Measurements from ENCODE around the gene ACSL3. TPM values are rescaled to one million over a fixed set of nuclear protein-coding genes. Genes with fewer than 3 reads are reported as not detected.
A peak's percentile ranks its signal among the peaks of the same experiment; 100 is the strongest.

The ACSL3 gene
- total and polyA plus RNA-seq, 2 donors from 2014 or later, result 33.6 to 58.8 TPM

- FAIRE-seq, result no peak
- Histone ChIP-seq H3K4me3 (ENCODE audit: low read length in 3 of 3) (no peak overlapping the region), H3K9me3 (ENCODE audit: control insufficient read depth in 2 of 3, insufficient read depth in 1 of 3, low read length in 3 of 3) (peaks cover 0 to 4% (median 0%) of the 10 kb centered on the region in 3 donors), H3K27ac (ENCODE audit: low read depth in 2 of 2, low read length in 2 of 2) (peak overlapping the region in 1 of 2 donors; percentile 27), H3K36me3 (ENCODE audit: control insufficient read depth in 2 of 3, insufficient read depth in 3 of 3, low read length in 3 of 3) (peaks cover 0 to 8% (median 2%) of the 10 kb centered on the region in 3 donors), H3K4me1 (ENCODE audit: control insufficient read depth in 2 of 3, insufficient read depth in 2 of 3, low read depth in 1 of 3, low read length in 3 of 3) (no peaks in the 10 kb centered on the region), H3K9ac (ENCODE audit: low read length in 3 of 3) (no peak overlapping the region), H3K27me3 (ENCODE audit: control insufficient read depth, insufficient read depth, low read length) (no peaks in the 10 kb centered on the region)
- no peak for DNase-seq
- no peak for TF ChIP-seq CTCF (IDR thresholded peaks at IDR 0.05; ENCODE audit: borderline replicate concordance, extremely low read depth, insufficient read depth)
- intact Hi-C loops (cut with DNase I), result no loop called here
Observed at GRCh38 chr2:222944971-222945740, 84.3 kb downstream of the ACSL3 start.

- intact Hi-C loops (cut with DNase I), result no loop called here
- no peak overlapping the region for H3K4me3 ChIP-seq (ENCODE audit: low read length in 3 of 3)
- FAIRE-seq, result no peak
- DNase-seq, result no peak
- no peak overlapping the region for H3K9ac ChIP-seq (ENCODE audit: low read length in 3 of 3)
- H3K27me3 ChIP-seq (ENCODE audit: control insufficient read depth, insufficient read depth, low read length), result no peaks in the 10 kb centered on the region
- peaks cover 0 to 4% (median 0%) of the 10 kb centered on the region in 3 donors for H3K9me3 ChIP-seq (ENCODE audit: control insufficient read depth in 2 of 3, insufficient read depth in 1 of 3, low read length in 3 of 3)
- no peak overlapping the region for H3K27ac ChIP-seq (ENCODE audit: low read depth in 2 of 2, low read length in 2 of 2)
- no peaks in the 10 kb centered on the region for H3K4me1 ChIP-seq (ENCODE audit: control insufficient read depth in 2 of 3, insufficient read depth in 2 of 3, low read depth in 1 of 3, low read length in 3 of 3)
- no peak for TF ChIP-seq CTCF (IDR thresholded peaks at IDR 0.05; ENCODE audit: borderline replicate concordance, extremely low read depth, insufficient read depth)
- peaks cover 0 to 4% (median 0%) of the 10 kb centered on the region in 3 donors for H3K36me3 ChIP-seq (ENCODE audit: control insufficient read depth in 2 of 3, insufficient read depth in 3 of 3, low read length in 3 of 3)
Observed at GRCh38 chr2:222945887-222946286, 85.1 kb downstream of the ACSL3 start.

GRCh38 chr2:222946700-222947287 is 86.0 kb downstream of the ACSL3 start:
- H3K4me3 ChIP-seq (ENCODE audit: low read length in 3 of 3), result no peak overlapping the region
- no peak for DNase-seq
- no peaks in the 10 kb centered on the region for H3K4me1 ChIP-seq (ENCODE audit: control insufficient read depth in 2 of 3, insufficient read depth in 2 of 3, low read depth in 1 of 3, low read length in 3 of 3)
- no peaks in the 10 kb centered on the region for H3K27me3 ChIP-seq (ENCODE audit: control insufficient read depth, insufficient read depth, low read length)
- H3K9ac ChIP-seq (ENCODE audit: low read length in 3 of 3), result no peak overlapping the region
- intact Hi-C loops (cut with DNase I), result no loop called here
- no peak overlapping the region for H3K27ac ChIP-seq (ENCODE audit: low read depth in 2 of 2, low read length in 2 of 2)
- FAIRE-seq, result no peak
- H3K9me3 ChIP-seq (ENCODE audit: control insufficient read depth in 2 of 3, insufficient read depth in 1 of 3, low read length in 3 of 3), result peaks cover 0 to 4% (median 0%) of the 10 kb centered on the region in 3 donors
- H3K36me3 ChIP-seq (ENCODE audit: control insufficient read depth in 2 of 3, insufficient read depth in 3 of 3, low read length in 3 of 3), result no peaks in the 10 kb centered on the region
- TF ChIP-seq CTCF (IDR thresholded peaks at IDR 0.05; ENCODE audit: borderline replicate concordance, extremely low read depth, insufficient read depth), result no peak
